Suprapubic skin (tissue), 3 donors: ENCODE data around the gene RAI2.

Source experiments
- CTCF ChIP-seq, 2 donors: fragments of 200-600 bp in 1 of 2; fragments of 450-650 bp in 1 of 2; sonication (generic) in 1 of 2; IDR thresholded peaks; one replicate each; pipeline ENCODE4 v1.5.1; 2016 to 2019; ENCODE audit warnings: antibody characterized with exemption in 2 of 2, mild to moderate bottlenecking in 1 of 2, moderate library complexity in 1 of 2
- EP300 ChIP-seq: sonication (generic); formaldehyde crosslinking; IDR thresholded peaks from one replicate; pipeline ENCODE4 v1.6.1; 2017; ENCODE audit warnings: antibody characterized with exemption
- POLR2A ChIP-seq, 2 donors: fragments of 450-650 bp; IDR thresholded peaks; one replicate each; pipeline ENCODE4 v1.6.1; 2017; ENCODE audit warnings: antibody characterized with exemption in 2 of 2, mild to moderate bottlenecking in 2 of 2, moderate library complexity in 2 of 2

DNA sequence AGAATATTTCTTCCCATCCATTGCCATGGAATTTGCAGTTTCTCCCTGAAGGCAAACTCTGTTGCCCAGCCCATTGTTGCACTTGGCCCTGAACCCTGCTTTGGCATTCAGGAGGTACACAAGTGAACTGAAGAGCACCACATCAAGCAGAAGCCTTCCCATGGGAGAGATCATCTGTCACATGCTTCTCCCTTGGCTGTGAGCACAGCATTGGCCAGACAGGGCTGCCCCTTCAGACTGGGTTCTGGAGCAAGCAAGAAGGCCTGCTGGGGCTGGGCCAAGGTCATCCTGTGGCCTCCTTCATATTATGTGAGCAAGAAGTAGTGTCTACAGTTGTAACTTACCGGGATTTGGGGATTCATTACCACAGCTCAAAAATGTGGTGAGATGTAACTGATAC is 101.1 kb downstream of the RAI2 start:
- TF ChIP-seq EP300: no peak
- TF ChIP-seq CTCF (IDR thresholded peaks at IDR 0.05): no peak
- TF ChIP-seq POLR2A (IDR thresholded peaks at IDR 0.05): no peak
